GM12878 (cell line): ENCODE measurements around the gene SGF29. TPM values are rescaled to one million over a fixed set of nuclear protein-coding genes. Genes with fewer than 3 reads are reported as not detected.
"Not testable (repeated sequence)": the region's sequence is repeated elsewhere in the genome, so short reads cannot be mapped to it uniquely, and the experiment has no call there.

Experiments used
- ATAC-seq: fragments of 200-7000 bp; cut with Tn5 transposase; 3 replicates; pipeline ENCODE4 v1.9.1; 2020; ENCODE audit warnings: mild to moderate bottlenecking, moderate library complexity
- BruUV-seq: library from RNA; stranded (reverse); fragments of 400-500 nt; replicated peaks from 2 replicates; lab custom pipeline; 2021; lab: Mats Ljungman, UMichigan
- CTCF ChIA-PET: fragments of 300-600 bp; sonication (Branson Sonifier 250); formaldehyde crosslinking; extraction: SDS; loops from one replicate; lab custom pipeline; 2021; ENCODE audit warnings: inconsistent platforms; lab: Yijun Ruan, JAX
- POLR2A ChIA-PET: fragments of 350-600 bp; formaldehyde crosslinking; extraction: SDS; loops from one replicate; lab custom pipeline; 2021; ENCODE audit warnings: inconsistent platforms; lab: Charles Lee
- RAD21 ChIA-PET: fragments of 300-600 bp; sonication (Branson Sonifier 250); formaldehyde crosslinking; loops from one replicate; lab custom pipeline; 2023; ENCODE audit warnings: antibody characterized with exemption; ENCODE audit not compliant: unreplicated experiment; lab: Charles Lee
- SMC1A ChIA-PET: fragments of 300-600 bp; sonication (Branson Sonifier 250); formaldehyde crosslinking; loops from one replicate; lab custom pipeline; 2023; ENCODE audit not compliant: unreplicated experiment, uncharacterized antibody; lab: Charles Lee
- DNase-seq: peaks from one replicate; pipeline ENCODE4 v3.0.0-alpha.2; 2011; ENCODE audit warnings: low read depth, low spot score
- FAIRE-seq: peaks from 3 replicates; lab custom pipeline; 2011; peaks lifted over from hg19 to GRCh38; lab: Jason Lieb, UNC
- H2AFZ ChIP-seq: 2 replicates; pipeline ENCODE4 v1.6.0; 2011; ENCODE audit warnings: low read depth, low read length, control low read depth; ENCODE audit not compliant: control insufficient read depth
- H3K27ac ChIP-seq: 2 replicates; pipeline ENCODE4 v1.5.1; 2011; ENCODE audit warnings: control low read depth; ENCODE audit not compliant: control insufficient read depth, insufficient read depth
- H3K27me3 ChIP-seq, 2 experiments: replicated peaks in 1 of 2; 2 replicates each; pipeline versions ENCODE4 v1.6.0 to v1.6.1; 2011; ENCODE audit warnings: low read length in 1 of 2; ENCODE audit not compliant: control insufficient read depth in 2 of 2, insufficient read depth in 2 of 2
- H3K36me3 ChIP-seq, 2 experiments: 2 replicates each; pipeline ENCODE4 v1.5.1; 2011; ENCODE audit warnings: low read length in 1 of 2; ENCODE audit not compliant: control insufficient read depth in 2 of 2, insufficient read depth in 2 of 2
- H3K4me1 ChIP-seq: 2 replicates; pipeline ENCODE4 v1.6.1; 2011; ENCODE audit warnings: mild to moderate bottlenecking, low read length, moderate library complexity, mixed read lengths; ENCODE audit not compliant: control insufficient read depth, insufficient read depth
- H3K4me2 ChIP-seq: 2 replicates; pipeline ENCODE4 v1.6.0; 2011; ENCODE audit warnings: control low read depth; ENCODE audit not compliant: control insufficient read depth, insufficient read depth
- H3K4me3 ChIP-seq: fragments of 200-600 bp; sonication (generic); 2 replicates; pipeline ENCODE4 v1.5.1; 2016
- H3K79me2 ChIP-seq: 2 replicates; pipeline ENCODE4 v1.6.0; 2011; ENCODE audit warnings: low read length; ENCODE audit not compliant: control insufficient read depth, insufficient read depth
- H3K9ac ChIP-seq: 2 replicates; pipeline ENCODE4 v1.8.0; 2011; ENCODE audit warnings: low read length, control low read depth, mixed read lengths; ENCODE audit not compliant: control insufficient read depth, insufficient read depth
- H3K9me3 ChIP-seq: replicated peaks from 3 replicates; pipeline ENCODE4 v1.5.1; 2011; ENCODE audit warnings: mild to moderate bottlenecking, low read length; ENCODE audit not compliant: control insufficient read depth, insufficient read depth
- H4K20me1 ChIP-seq: 2 replicates; pipeline ENCODE4 v1.6.0; 2011; ENCODE audit not compliant: control insufficient read depth, insufficient read depth
- ATF7 ChIP-seq: fragments of 450-650 bp; IDR thresholded peaks from 2 replicates; pipeline ENCODE4 v1.6.1; 2016; ENCODE audit warnings: low read depth, mild to moderate bottlenecking
- BCL11A ChIP-seq: IDR thresholded peaks from 2 replicates; pipeline ENCODE4 v1.6.1; 2011; ENCODE audit warnings: low read depth, low read length
- BHLHE40 ChIP-seq, 2 experiments: fragments of 450-650 bp in 1 of 2; IDR thresholded peaks; 2 replicates each; pipeline ENCODE4 v1.6.1; 2011 to 2017; ENCODE audit warnings: low read depth in 2 of 2, borderline replicate concordance in 1 of 2, improper control_type of control experiment in 1 of 2, low read length in 1 of 2, mild to moderate bottlenecking in 1 of 2
- CEBPB ChIP-seq, 2 experiments: fragments of 150-350 bp in 1 of 2; IDR thresholded peaks; 2 replicates each; pipeline ENCODE4 v1.6.1; 2012 to 2014; ENCODE audit warnings: low read depth in 2 of 2, low read length in 2 of 2, borderline replicate concordance in 1 of 2, inconsistent platforms in 1 of 2
- EGR1 ChIP-seq, 2 experiments: IDR thresholded peaks; 1 replicate in 1 of 2; 2 replicates in 1 of 2; pipeline ENCODE4 v1.6.1; 2011 to 2012; ENCODE audit warnings: low read depth in 2 of 2, low read length in 2 of 2, borderline replicate concordance in 1 of 2, mild to moderate bottlenecking in 1 of 2, moderate library complexity in 1 of 2
- EZH2 ChIP-seq: IDR thresholded peaks from 2 replicates; pipeline ENCODE4 v1.6.1; 2012; ENCODE audit warnings: low read depth, mild to moderate bottlenecking, control low read depth, inconsistent platforms, low read length, borderline replicate concordance; ENCODE audit not compliant: control insufficient read depth
- GATAD2B ChIP-seq: fragments of 450-650 bp; conservative IDR thresholded peaks from 2 replicates; pipeline ENCODE4 v1.6.1; 2017; ENCODE audit warnings: low read depth, mild to moderate bottlenecking, moderate library complexity
- IRF4 ChIP-seq: IDR thresholded peaks from 2 replicates; pipeline ENCODE4 v1.6.1; 2011; ENCODE audit warnings: low read depth, low read length
- MTA2 ChIP-seq: fragments of 450-650 bp; IDR thresholded peaks from 2 replicates; pipeline ENCODE4 v1.6.1; 2016; ENCODE audit warnings: low read depth, mild to moderate bottlenecking, moderate library complexity
- NR2C1 ChIP-seq: fragments of 450-650 bp; IDR thresholded peaks from 2 replicates; pipeline ENCODE4 v1.6.1; 2017; ENCODE audit warnings: antibody characterized with exemption, mild to moderate bottlenecking, moderate library complexity
- RAD21 ChIP-seq: IDR thresholded peaks from 2 replicates; pipeline ENCODE4 v1.6.1; 2011; ENCODE audit warnings: mild to moderate bottlenecking, low read depth, low read length, moderate library complexity; ENCODE audit not compliant: insufficient read depth
- SREBF1 ChIP-seq: IDR thresholded peaks from 2 replicates; pipeline ENCODE4 v1.6.1; 2012; ENCODE audit warnings: mild to moderate bottlenecking, low read length
- SUPT20H ChIP-seq: IDR thresholded peaks from 2 replicates; pipeline ENCODE4 v1.6.1; 2011; ENCODE audit warnings: low read depth, mild to moderate bottlenecking, low read length, moderate library complexity, borderline replicate concordance; ENCODE audit not compliant: control insufficient read depth
- TCF3 ChIP-seq: IDR thresholded peaks from 2 replicates; pipeline ENCODE4 v1.6.1; 2012; ENCODE audit warnings: low read depth, mild to moderate bottlenecking, low read length, borderline replicate concordance; ENCODE audit not compliant: insufficient read depth
- ZNF622 ChIP-seq: fragments of 450-650 bp; IDR thresholded peaks from 2 replicates; pipeline ENCODE4 v1.6.1; 2017; ENCODE audit warnings: mild to moderate bottlenecking, inconsistent platforms
- WGBS: methylation state at CpG from one replicate; pipeline ENCODE4 v1.1.6; 2016; ENCODE audit warnings: low lambda C conversion rate; ENCODE audit not compliant: insufficient replicate concordance, insufficient coverage; ENCODE audit errors: missing lambda C conversion rate; 5-methylcytosine and 5-hydroxymethylcytosine counted together
- in situ Hi-C: fragments of 300-500 bp; cut with MboI; formaldehyde crosslinking; loops from 9 replicates; pipeline ENCODE4 v1.14.3; 2018; ENCODE audit warnings: mixed read lengths
- intact Hi-C: fragments of 100-400 bp; cut with micrococcal nuclease; formaldehyde crosslinking; loops from one replicate; pipeline ENCODE4 v1.14.2; 2022; ENCODE audit not compliant: unreplicated experiment
- polyA plus RNA-seq, 11 experiments: library from polyadenylated mRNA; depleted of rRNA in 4 of 11; unstranded in 6 of 11; stranded (reverse) in 5 of 11; fragments of >200 nt; fragmentation: Nextera tagmentation in 4 of 11; fragmentation: Illumina TruSeq in 1 of 11; extraction: Ambion mirVana in 4 of 11; extraction: Trizol in 1 of 11; gene quantifications; 1 replicate in 1 of 11; 2 replicates in 10 of 11; pipeline versions ENCODE4 v1.2.1 to v1.2.3, GENCODE V29; 2011 to 2016; ENCODE audit warnings: inconsistent platforms in 2 of 11, missing spikeins in 2 of 11, low read depth in 1 of 11
- total RNA-seq, 4 experiments: library from RNA; depleted of rRNA in 3 of 4; stranded (reverse); fragments of >200 nt in 3 of 4; fragmentation: Illumina TruSeq in 1 of 4; extraction: Trizol in 1 of 4; gene quantifications; 2 replicates each; pipeline versions ENCODE4 v1.2.1 to v1.2.3, GENCODE V29; 2013 to 2021

SGF29 gene
- total and polyA plus RNA-seq, 10 of the 15 experiments (the other 5 are each of a cell fraction or from before 2014, with no cell fraction given): 2.2 to 20.1 (median 12.3) TPM

- DNase-seq: no peak
- Histone ChIP-seq H3K27ac (no peak overlapping the region), H4K20me1 (no peaks in the 10 kb centered on the region), H3K9me3 (no peaks in the 10 kb centered on the region), H2AFZ (no peak overlapping the region), H3K27me3 (no peaks in the 10 kb centered on the region), H3K4me2 (no peak overlapping the region), H3K36me3 (peaks cover 5 to 13% of the 10 kb centered on the region in 2 experiments; a peak in 3 of 4 replicates), H3K4me3 (no peak overlapping the region), H3K9ac (no peak overlapping the region), H3K4me1 (no peaks in the 10 kb centered on the region), H3K79me2 (no peaks in the 10 kb centered on the region)
- WGBS: 79% methylated on average over 11 of the region's 13 CpGs
- ChIA-PET RAD21 (no interaction called here), CTCF (interaction anchor here (1.5 kb wide), 1 partner anchor 9 kb away, joined by 5 read pairs; no protein-coding TSS in a partner anchor), SMC1A (no interaction called here), POLR2A (interaction anchor here (0.6 kb wide), 1 partner anchor 39 kb away, joined by 3 read pairs; no protein-coding TSS in a partner anchor)
- in situ Hi-C loops (no loop called here), intact Hi-C loops (no loop called here)
- no TSS peak for BruUV-seq
- FAIRE-seq: no peak
- TF ChIP-seq NR2C1: no peak
- no peak for TF ChIP-seq BHLHE40 (IDR thresholded peaks at IDR 0.05; ENCODE audit: borderline replicate concordance in 1 of 2, low read depth in 2 of 2, low read length in 1 of 2)
- no peak for TF ChIP-seq MTA2
- no peak for TF ChIP-seq GATAD2B
- no peak for TF ChIP-seq RAD21
- TF ChIP-seq SREBF1: no peak
- TF ChIP-seq CEBPB (IDR thresholded peaks at IDR 0.05; ENCODE audit: borderline replicate concordance in 1 of 2, low read depth in 2 of 2, low read length in 2 of 2): no peak
- TF ChIP-seq ATF7: no peak
- no peak for TF ChIP-seq BCL11A
- no peak for TF ChIP-seq TCF3
- TF ChIP-seq IRF4: no peak
- TF ChIP-seq EZH2: no peak
- no peak for TF ChIP-seq ZNF622
- no peak for TF ChIP-seq EGR1 (IDR thresholded peaks at IDR 0.05; ENCODE audit: borderline replicate concordance in 1 of 2, low read depth in 2 of 2, low read length in 2 of 2)
- TF ChIP-seq SUPT20H: no peak
- no peak for ATAC-seq
These were observed 39.3 kb downstream of the SGF29 start for GRCh38 chr16:28592979-28593553.

GRCh38 chr16:28595451-28595850 is 41.7 kb downstream of the SGF29 start:
- DNase-seq, intact Hi-C loops, SMC1A ChIA-PET, H4K20me1 ChIP-seq, POLR2A ChIA-PET, H3K9me3 ChIP-seq, H3K4me2 ChIP-seq, H3K4me3 ChIP-seq, H3K36me3 ChIP-seq, H3K4me1 ChIP-seq, in situ Hi-C loops, CTCF ChIA-PET, H2AFZ ChIP-seq, FAIRE-seq, H3K27me3 ChIP-seq, H3K27ac ChIP-seq, ATAC-seq, BruUV-seq, H3K79me2 ChIP-seq, H3K9ac ChIP-seq, RAD21 ChIA-PET: not testable (repeated sequence)
- WGBS: 72% methylated on average over 5 of the region's 6 CpGs
